Measurements from ENCODE around the gene SV2C. TPM values are rescaled to one million over a fixed set of nuclear protein-coding genes. Genes with fewer than 3 reads are reported as not detected.

Gene SV2C
- total and polyA plus RNA-seq, 2 of the 13 experiments (the other 11 are each of a cell fraction or from before 2014, with no cell fraction given) = not detected

- TF ChIP-seq EZH2 (conservative IDR thresholded peaks at IDR 0.05; ENCODE audit: low read depth, low read length) = no peak
- no peak for TF ChIP-seq SIX1 (CRISPR knock-in tag; IDR thresholded peaks at IDR 0.05; ENCODE audit: borderline replicate concordance)
- TF ChIP-seq RAD21 (CRISPR knock-in tag; IDR thresholded peaks at IDR 0.05) = no peak
- TF ChIP-seq, protein P1, sequence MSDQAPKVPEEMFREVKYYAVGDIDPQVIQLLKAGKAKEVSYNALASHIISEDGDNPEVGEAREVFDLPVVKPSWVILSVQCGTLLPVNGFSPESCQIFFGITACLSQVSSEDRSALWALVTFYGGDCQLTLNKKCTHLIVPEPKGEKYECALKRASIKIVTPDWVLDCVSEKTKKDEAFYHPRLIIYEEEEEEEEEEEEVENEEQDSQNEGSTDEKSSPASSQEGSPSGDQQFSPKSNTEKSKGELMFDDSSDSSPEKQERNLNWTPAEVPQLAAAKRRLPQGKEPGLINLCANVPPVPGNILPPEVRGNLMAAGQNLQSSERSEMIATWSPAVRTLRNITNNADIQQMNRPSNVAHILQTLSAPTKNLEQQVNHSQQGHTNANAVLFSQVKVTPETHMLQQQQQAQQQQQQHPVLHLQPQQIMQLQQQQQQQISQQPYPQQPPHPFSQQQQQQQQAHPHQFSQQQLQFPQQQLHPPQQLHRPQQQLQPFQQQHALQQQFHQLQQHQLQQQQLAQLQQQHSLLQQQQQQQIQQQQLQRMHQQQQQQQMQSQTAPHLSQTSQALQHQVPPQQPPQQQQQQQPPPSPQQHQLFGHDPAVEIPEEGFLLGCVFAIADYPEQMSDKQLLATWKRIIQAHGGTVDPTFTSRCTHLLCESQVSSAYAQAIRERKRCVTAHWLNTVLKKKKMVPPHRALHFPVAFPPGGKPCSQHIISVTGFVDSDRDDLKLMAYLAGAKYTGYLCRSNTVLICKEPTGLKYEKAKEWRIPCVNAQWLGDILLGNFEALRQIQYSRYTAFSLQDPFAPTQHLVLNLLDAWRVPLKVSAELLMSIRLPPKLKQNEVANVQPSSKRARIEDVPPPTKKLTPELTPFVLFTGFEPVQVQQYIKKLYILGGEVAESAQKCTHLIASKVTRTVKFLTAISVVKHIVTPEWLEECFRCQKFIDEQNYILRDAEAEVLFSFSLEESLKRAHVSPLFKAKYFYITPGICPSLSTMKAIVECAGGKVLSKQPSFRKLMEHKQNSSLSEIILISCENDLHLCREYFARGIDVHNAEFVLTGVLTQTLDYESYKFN (CRISPR knock-in tag; conservative IDR thresholded peaks at IDR 0.05) = 0 out of 2 replicates have a peak, but pooled peaks have one; percentile 27
- TF ChIP-seq ZMYM4 (CRISPR knock-in tag; IDR thresholded peaks at IDR 0.05) = 0 out of 2 replicates have a peak, but pooled peaks have one; percentile 11
- TF ChIP-seq SAP130 (CRISPR knock-in tag; IDR thresholded peaks at IDR 0.05; ENCODE audit: low read depth) = 0 out of 2 replicates have a peak, but pooled peaks have one; percentile 13
- TF ChIP-seq HNF4G (IDR thresholded peaks at IDR 0.05; ENCODE audit: borderline replicate concordance, low read depth, low read length) = peak; percentile 81; the same call in 1 of the 2 replicates
- TF ChIP-seq HNF4G (CRISPR knock-in tag; IDR thresholded peaks at IDR 0.05; ENCODE audit: borderline replicate concordance, low read depth) = no peak
- no peak for TF ChIP-seq GATA4 (IDR thresholded peaks at IDR 0.05; ENCODE audit: borderline replicate concordance, low read depth)
- TF ChIP-seq, protein P2, sequence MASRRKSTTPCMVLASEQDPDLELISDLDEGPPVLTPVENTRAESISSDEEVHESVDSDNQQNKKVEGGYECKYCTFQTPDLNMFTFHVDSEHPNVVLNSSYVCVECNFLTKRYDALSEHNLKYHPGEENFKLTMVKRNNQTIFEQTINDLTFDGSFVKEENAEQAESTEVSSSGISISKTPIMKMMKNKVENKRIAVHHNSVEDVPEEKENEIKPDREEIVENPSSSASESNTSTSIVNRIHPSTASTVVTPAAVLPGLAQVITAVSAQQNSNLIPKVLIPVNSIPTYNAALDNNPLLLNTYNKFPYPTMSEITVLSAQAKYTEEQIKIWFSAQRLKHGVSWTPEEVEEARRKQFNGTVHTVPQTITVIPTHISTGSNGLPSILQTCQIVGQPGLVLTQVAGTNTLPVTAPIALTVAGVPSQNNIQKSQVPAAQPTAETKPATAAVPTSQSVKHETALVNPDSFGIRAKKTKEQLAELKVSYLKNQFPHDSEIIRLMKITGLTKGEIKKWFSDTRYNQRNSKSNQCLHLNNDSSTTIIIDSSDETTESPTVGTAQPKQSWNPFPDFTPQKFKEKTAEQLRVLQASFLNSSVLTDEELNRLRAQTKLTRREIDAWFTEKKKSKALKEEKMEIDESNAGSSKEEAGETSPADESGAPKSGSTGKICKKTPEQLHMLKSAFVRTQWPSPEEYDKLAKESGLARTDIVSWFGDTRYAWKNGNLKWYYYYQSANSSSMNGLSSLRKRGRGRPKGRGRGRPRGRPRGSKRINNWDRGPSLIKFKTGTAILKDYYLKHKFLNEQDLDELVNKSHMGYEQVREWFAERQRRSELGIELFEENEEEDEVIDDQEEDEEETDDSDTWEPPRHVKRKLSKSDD (CRISPR knock-in tag; IDR thresholded peaks at IDR 0.05; ENCODE audit: low read depth) = no peak
- no peak for TF ChIP-seq SRY (CRISPR knock-in tag; IDR thresholded peaks at IDR 0.05)
- no peak for TF ChIP-seq ZNF839 (CRISPR knock-in tag; IDR thresholded peaks at IDR 0.05; ENCODE audit: borderline replicate concordance)
- TF ChIP-seq POLR2AphosphoS2 (IDR thresholded peaks at IDR 0.05; ENCODE audit: low read depth, low read length) = no peak
- TF ChIP-seq ZNF644 (CRISPR knock-in tag; IDR thresholded peaks at IDR 0.05; ENCODE audit: low read depth) = peak; percentile 81
- TF ChIP-seq ZNF292 (CRISPR knock-in tag; IDR thresholded peaks at IDR 0.05; ENCODE audit: borderline replicate concordance, low read depth) = peak; percentile 41; the same call in 1 of the 2 replicates
- TF ChIP-seq NR3C1 (CRISPR knock-in tag; IDR thresholded peaks at IDR 0.05) = no peak
- TF ChIP-seq, protein P3, sequence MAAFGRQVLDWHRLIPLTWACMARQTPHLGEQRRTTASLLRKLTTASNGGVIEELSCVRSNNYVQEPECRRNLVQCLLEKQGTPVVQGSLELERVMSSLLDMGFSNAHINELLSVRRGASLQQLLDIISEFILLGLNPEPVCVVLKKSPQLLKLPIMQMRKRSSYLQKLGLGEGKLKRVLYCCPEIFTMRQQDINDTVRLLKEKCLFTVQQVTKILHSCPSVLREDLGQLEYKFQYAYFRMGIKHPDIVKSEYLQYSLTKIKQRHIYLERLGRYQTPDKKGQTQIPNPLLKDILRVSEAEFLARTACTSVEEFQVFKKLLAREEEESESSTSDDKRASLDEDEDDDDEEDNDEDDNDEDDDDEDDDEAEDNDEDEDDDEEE (CRISPR knock-in tag; IDR thresholded peaks at IDR 0.05) = no peak
- TF ChIP-seq, protein P4, sequence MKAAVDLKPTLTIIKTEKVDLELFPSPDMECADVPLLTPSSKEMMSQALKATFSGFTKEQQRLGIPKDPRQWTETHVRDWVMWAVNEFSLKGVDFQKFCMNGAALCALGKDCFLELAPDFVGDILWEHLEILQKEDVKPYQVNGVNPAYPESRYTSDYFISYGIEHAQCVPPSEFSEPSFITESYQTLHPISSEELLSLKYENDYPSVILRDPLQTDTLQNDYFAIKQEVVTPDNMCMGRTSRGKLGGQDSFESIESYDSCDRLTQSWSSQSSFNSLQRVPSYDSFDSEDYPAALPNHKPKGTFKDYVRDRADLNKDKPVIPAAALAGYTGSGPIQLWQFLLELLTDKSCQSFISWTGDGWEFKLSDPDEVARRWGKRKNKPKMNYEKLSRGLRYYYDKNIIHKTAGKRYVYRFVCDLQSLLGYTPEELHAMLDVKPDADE (CRISPR knock-in tag; IDR thresholded peaks at IDR 0.05) = no peak
- TF ChIP-seq ZNF777 (CRISPR knock-in tag; IDR thresholded peaks at IDR 0.05) = no peak
- TF ChIP-seq DR1 (CRISPR knock-in tag; IDR thresholded peaks at IDR 0.05) = no peak
- TF ChIP-seq, protein P5, sequence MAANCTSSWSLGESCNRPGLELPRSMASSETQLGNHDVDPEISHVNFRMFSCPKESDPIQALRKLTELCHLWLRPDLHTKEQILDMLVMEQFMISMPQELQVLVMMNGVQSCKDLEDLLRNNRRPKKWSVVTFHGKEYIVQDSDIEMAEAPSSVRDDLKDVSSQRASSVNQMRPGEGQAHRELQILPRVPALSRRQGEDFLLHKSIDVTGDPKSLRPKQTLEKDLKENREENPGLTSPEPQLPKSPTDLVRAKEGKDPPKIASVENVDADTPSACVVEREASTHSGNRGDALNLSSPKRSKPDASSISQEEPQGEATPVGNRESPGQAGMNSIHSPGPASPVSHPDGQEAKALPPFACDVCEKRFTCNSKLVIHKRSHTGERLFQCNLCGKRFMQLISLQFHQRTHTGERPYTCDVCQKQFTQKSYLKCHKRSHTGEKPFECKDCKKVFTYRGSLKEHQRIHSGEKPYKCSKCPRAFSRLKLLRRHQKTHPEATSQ (CRISPR knock-in tag; IDR thresholded peaks at IDR 0.05; ENCODE audit: borderline replicate concordance) = no peak
Measured at GRCh38 chr5:76332102-76332501, 248.9 kb downstream of the SV2C start (continued).
